Tibial nerve (tissue), 4 donors: ENCODE measurements around the gene MCEMP1.

Experiments
- EP300 ChIP-seq, 2 donors: sonication (generic); formaldehyde crosslinking; IDR thresholded peaks; one replicate each; pipeline ENCODE4 v1.6.1; 2017; ENCODE audit warnings: antibody characterized with exemption in 2 of 2, mild to moderate bottlenecking in 1 of 2
- POLR2A ChIP-seq, 2 donors: fragments of 450-650 bp; IDR thresholded peaks; one replicate each; pipeline ENCODE4 v1.6.1; 2017; ENCODE audit warnings: antibody characterized with exemption in 2 of 2, mild to moderate bottlenecking in 2 of 2, moderate library complexity in 2 of 2
- TF ChIP-seq, protein P1 (sequence below), 5 experiments: fragments of 200-600 bp in 3 of 5; fragments of 450-650 bp in 2 of 5; sonication (generic) in 3 of 5; IDR thresholded peaks; one replicate each; pipeline ENCODE4 v1.5.1; 2016 to 2019; ENCODE audit warnings: antibody characterized with exemption in 5 of 5, mild to moderate bottlenecking in 3 of 5, moderate library complexity in 2 of 5

- TF ChIP-seq, protein P1, sequence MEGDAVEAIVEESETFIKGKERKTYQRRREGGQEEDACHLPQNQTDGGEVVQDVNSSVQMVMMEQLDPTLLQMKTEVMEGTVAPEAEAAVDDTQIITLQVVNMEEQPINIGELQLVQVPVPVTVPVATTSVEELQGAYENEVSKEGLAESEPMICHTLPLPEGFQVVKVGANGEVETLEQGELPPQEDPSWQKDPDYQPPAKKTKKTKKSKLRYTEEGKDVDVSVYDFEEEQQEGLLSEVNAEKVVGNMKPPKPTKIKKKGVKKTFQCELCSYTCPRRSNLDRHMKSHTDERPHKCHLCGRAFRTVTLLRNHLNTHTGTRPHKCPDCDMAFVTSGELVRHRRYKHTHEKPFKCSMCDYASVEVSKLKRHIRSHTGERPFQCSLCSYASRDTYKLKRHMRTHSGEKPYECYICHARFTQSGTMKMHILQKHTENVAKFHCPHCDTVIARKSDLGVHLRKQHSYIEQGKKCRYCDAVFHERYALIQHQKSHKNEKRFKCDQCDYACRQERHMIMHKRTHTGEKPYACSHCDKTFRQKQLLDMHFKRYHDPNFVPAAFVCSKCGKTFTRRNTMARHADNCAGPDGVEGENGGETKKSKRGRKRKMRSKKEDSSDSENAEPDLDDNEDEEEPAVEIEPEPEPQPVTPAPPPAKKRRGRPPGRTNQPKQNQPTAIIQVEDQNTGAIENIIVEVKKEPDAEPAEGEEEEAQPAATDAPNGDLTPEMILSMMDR (IDR thresholded peaks at IDR 0.05): no peak
- TF ChIP-seq POLR2A (IDR thresholded peaks at IDR 0.05) (no peak), EP300 (IDR thresholded peaks at IDR 0.05) (no peak)
These were observed 900 bp downstream of the MCEMP1 start for GRCh38 chr19:7677669-7678311.
